Amniotic epithelial cell (primary cell): ENCODE measurements around the gene ITGB8.

ENCODE experiments used
- DNase-seq: peaks from one replicate; pipeline ENCODE4 v3.0.0-alpha.2; 2010; ENCODE audit warnings: low read depth

Gene ITGB8

DNA sequence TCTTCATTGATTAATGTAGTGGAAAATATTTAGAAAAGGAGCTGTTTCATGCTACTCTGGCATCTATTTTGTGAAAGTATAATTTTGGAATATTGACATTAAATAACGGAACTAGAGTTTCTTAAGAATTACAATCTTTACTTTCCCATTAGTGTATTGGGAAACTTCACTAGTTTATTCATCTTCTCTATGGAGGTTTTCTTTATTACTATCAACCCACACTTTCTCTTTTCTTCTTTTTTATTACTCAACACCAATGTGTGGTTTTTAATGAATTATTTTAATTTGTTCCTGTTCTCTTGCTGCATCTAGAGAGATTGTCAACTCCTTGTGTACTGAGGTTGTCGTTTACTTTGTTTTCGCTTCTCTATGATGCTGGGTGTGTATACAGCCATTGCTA, 20.4 kb upstream of the ITGB8 start:
- no peak for DNase-seq

GRCh38 chr7:20310963-20311742, 19.5 kb upstream of the ITGB8 start:
- DNase-seq: peak; percentile 54

GRCh38 chr7:20311743-20312042, 19.0 kb upstream of the ITGB8 start:
- DNase-seq: no peak

- DNase-seq: no peak
Observed at GRCh38 chr7:20312562-20312961, 18.1 kb upstream of the ITGB8 start.

DNA sequence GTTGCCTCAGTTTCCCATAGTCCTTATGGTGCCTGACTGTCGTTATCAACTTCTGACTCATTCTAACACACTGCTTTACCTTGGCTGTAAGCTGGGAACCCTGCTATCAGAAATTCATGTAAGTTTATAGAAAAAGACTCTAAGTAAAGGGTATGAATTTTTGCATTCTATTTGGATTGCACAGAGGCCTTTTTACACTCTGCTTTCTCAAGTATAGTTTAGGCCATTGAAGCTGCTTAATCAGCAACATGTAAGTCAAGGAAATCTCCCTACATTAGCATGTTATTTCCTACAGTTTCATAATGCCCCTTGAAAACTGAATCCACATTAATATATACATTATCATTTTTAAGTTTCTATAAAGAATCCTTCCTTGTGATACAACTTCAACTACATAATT, 17.1 kb upstream of the ITGB8 start:
- no peak for DNase-seq

GRCh38 chr7:20314198-20314597, 16.5 kb upstream of the ITGB8 start:
- no peak for DNase-seq

GRCh38 chr7:20316706-20317105, 14.0 kb upstream of the ITGB8 start:
- no peak for DNase-seq

DNA sequence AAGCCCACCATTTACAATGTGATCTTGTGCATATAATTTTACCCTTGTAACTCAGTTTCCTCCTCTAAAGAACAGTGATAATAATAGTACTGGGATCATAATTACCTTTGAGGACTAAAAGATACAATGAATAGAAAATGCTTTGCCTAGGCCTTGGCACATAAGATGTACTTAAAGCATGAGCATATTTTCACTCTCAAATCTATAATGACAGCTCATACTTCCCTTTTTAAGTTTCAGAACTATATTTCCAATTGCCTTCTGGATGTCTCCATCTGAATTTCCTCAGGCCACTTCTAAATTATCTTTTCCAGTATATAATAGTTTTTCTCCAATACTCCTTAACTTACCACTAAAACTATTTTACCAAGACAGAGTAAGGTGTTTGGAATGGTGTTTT, 13.3 kb upstream of the ITGB8 start:
- DNase-seq: no peak

DNA sequence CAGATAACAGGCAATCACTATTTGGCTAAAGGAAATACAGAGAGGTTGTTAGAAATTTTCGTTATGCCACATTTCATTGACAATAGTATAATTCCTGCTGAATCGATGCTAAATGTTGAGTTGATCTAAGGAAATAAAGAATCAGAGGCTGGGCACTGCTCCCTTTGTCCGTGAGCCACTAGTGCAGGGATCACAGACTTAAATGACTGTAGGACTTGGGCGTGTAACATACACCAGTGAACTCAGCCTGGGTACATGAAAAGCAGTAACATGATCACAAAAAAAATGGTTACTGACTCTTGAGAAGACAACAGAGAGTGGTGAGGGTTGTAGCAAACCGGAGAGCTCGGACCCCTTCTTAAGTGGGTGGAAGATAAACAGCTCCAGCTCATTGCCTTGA, 11.8 kb upstream of the ITGB8 start:
- no peak for DNase-seq

DNA sequence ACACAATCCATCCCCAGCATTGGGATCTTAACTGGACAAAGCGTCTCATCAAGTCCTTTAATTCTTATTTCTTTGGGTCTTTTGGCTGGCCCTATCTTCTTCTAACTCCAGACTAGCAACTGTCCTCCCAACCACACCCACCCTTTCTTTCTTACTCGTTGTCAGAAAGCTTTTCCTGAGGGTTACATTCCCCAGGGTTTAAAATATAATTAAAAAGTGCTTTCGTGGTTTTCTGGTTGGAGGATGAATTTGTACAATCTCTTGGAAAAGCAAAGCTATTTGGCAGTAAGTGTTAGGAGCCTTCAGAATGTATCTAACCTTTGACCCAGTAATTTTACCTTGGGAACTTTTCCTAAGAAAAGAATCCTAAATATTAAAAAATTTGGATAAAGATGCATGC, 10.4 kb upstream of the ITGB8 start:
- no peak for DNase-seq

GRCh38 chr7:20320786-20321185, 9.9 kb upstream of the ITGB8 start:
- DNase-seq: no peak

DNA sequence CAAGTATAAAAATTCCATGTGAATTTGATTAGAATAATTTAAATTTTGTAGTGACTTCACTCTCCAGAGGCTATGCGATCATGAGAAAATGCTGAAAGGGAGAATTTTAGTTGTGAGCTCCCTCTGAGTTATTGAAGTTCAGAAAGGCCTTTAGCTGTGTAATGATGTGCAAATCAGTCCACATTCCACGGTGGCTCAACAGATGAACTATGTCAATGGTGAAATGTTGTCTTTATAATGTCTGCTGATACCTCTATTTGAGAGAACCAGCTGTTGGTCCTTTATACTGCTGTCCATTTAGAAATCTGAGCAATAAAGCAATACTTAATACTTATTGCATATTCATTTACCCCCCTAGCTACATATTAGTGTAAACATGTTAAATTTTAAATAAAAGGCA, 7.1 kb upstream of the ITGB8 start:
- no peak for DNase-seq

DNA sequence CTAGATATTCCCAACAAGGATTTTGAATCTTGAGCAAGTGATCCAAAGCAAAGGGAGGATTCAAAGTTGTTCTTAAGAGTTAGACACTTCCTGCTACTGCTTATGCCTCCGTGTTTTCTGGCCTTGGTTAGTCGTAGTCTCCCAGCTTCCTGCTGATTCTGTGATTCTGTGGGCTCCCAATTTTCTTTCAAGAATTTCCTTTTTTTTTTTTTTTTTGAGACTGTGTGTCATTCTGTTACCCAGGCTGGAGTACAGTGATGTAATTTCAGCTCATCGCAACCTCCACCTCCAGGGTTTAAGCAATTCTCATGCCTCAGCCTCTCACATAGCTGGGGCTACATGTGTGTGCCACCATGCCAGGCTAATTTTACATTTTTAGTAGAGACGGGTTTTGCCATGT, 4.4 kb upstream of the ITGB8 start:
- no peak for DNase-seq

- DNase-seq: peak; percentile 67
Observed at GRCh38 chr7:20327055-20327454, 3.6 kb upstream of the ITGB8 start.

- DNase-seq: no peak
Observed at GRCh38 chr7:20328027-20328426, 2.7 kb upstream of the ITGB8 start.

- no peak for DNase-seq
Observed at GRCh38 chr7:20328692-20329091, 2.0 kb upstream of the ITGB8 start.

DNA sequence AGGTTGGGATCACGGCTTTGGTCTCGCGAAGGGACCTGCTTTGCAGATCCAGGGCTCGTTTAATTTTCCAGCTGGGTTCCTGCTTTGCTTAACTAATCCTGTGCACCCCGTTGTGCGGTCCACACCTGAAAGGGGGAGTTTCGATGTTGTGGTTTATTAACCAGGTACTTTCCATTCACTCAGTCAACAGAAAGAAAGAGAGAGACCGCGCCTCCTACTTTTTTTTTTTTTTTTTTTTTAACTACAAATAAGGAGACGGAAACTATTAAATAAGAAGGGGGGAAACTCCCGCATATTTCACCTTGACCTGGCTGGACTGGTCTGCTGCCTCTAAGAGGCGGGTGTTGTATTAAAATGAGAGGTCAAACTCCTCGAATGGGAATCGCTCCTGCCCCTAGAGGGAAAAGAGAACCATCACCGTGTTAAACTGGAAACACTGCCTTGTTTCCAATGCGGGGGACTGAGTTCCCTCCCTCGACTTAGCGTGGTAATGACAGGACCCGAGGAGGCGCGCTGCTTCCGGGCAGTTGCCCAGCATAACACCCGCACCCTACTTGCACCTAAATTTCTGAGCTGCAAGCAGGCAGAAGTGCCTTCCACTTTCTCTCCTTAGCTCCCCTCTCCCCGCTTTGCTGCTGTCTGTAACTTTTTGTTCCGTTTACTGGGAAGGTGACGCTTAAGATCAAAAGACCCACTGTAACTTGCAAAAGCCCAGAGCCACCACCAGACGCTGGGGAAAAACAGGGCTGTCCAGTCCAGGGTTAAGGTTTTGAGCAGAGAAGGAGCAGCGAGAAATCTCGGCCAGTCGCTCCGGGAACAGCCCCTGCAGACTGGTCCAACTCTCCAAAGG, 1.1 kb upstream of the ITGB8 start:
- DNase-seq: peak; percentile 64

DNA sequence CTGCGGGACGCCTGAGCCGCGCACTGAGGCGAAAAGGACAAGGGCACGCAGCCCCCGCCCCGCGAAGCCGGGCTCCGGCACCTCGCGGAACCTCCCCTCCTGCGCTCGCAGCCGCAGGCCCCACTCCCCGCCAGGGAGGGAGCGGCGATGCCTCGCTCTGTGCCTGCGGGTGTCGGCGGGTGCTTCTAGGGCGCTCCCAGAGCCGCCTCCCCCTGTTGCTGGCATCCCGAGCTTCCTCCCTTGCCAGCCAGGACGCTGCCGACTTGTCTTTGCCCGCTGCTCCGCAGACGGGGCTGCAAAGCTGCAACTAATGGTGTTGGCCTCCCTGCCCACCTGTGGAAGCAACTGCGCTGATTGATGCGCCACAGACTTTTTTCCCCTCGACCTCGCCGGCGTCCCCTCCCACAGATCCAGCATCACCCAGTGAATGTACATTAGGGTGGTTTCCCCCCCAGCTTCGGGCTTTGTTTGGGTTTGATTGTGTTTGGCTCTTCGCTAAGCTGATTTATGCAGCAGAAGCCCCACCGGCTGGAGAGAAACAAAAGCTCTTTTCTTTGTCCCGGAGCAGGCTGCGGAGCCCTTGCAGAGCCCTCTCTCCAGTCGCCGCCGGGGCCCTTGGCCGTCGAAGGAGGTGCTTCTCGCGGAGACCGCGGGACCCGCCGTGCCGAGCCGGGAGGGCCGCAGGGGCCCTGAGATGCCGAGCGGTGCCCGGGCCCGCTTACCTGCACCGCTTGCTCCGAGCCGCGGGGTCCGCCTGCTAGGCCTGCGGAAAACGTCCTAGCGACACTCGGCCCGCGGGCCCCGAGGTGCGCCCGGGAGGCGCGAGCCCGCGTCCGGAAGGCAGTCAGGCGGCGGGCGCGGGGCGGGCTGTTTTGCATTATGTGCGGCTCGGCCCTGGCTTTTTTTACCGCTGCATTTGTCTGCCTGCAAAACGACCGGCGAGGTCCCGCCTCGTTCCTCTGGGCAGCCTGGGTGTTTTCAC, 519 bp downstream of the ITGB8 start:
- DNase-seq: no peak

GRCh38 chr7:20331910-20332813, 1.5 kb downstream of the ITGB8 start:
- DNase-seq: no peak

DNA sequence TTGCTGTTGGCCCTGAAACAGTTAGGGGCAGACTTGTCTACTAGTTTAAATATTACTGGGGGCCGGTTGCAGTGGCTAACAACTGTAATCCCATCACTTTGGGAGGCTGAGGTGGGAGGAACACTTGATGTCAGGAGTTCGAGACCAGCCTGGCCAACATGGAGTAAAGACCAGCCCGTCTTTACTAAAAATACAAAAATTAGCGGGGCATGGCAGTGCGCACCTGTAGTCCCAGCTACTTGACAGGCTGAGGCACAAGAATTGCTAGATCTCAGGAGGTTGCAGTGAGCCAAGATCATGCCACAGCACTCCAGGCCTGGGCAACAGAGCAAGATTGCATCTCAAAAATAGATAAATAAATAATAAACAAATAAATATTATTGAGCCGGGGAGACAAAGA, 7.6 kb downstream of the ITGB8 start:
- DNase-seq: no peak

DNA sequence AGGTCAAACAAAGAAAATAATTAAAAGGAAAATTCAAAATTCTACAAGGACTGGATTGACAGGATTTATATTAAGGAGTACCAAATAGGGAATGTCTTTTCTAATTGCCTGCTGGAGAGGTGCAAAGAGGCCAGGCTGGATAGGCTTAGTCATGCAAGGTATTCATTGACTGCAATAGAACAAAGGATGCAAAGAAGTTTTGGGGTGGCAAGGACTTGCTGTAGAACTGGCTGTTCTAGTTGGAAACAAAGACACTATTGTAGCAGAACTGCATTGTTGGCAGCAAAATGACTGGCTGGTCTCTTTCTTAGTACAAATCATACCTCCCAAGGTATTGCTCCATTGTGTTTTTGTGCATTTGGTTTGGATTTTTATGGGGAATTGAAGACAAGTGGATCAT, 10.1 kb downstream of the ITGB8 start:
- no peak for DNase-seq
